ENCODE data around the gene GSTM5.
"Not testable (repeated sequence)": the region's sequence is repeated elsewhere in the genome, so short reads cannot be mapped to it uniquely, and the experiment has no call there.

DNA sequence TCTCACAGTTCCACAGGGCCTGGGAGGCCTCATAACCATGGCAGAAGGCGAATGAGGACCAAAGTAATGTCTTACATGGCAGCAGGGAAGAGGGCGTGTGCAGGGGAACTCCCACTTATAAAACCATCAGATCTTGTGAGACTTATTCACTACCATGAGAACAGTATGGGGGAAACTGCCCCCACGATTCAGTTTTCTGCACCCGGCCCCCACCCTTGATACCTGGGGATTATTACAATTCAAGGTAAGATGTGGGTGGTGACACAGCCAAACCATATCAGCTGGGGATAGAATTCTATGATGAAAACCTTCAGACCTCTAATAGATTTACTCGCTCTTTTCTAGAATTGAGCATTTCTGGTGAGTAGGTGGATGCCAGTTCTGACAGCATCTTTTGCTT is 17.7 kb upstream of the GSTM5 start:
- TF ChIP-seq, protein P1, sequence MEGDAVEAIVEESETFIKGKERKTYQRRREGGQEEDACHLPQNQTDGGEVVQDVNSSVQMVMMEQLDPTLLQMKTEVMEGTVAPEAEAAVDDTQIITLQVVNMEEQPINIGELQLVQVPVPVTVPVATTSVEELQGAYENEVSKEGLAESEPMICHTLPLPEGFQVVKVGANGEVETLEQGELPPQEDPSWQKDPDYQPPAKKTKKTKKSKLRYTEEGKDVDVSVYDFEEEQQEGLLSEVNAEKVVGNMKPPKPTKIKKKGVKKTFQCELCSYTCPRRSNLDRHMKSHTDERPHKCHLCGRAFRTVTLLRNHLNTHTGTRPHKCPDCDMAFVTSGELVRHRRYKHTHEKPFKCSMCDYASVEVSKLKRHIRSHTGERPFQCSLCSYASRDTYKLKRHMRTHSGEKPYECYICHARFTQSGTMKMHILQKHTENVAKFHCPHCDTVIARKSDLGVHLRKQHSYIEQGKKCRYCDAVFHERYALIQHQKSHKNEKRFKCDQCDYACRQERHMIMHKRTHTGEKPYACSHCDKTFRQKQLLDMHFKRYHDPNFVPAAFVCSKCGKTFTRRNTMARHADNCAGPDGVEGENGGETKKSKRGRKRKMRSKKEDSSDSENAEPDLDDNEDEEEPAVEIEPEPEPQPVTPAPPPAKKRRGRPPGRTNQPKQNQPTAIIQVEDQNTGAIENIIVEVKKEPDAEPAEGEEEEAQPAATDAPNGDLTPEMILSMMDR (conservative IDR thresholded peaks at IDR 0.05; ENCODE audit: low read length) = not testable (repeated sequence)
- TF ChIP-seq EZH2phosphoT487 (IDR thresholded peaks at IDR 0.05; ENCODE audit: borderline replicate concordance) = not testable (repeated sequence)

Data from Loucy (cell line).